ENCODE measurements around the gene AZGP1.
"Not testable (repeated sequence)": the region's sequence is repeated elsewhere in the genome, so short reads cannot be mapped to it uniquely, and the experiment has no call there.

Gene AZGP1

DNA sequence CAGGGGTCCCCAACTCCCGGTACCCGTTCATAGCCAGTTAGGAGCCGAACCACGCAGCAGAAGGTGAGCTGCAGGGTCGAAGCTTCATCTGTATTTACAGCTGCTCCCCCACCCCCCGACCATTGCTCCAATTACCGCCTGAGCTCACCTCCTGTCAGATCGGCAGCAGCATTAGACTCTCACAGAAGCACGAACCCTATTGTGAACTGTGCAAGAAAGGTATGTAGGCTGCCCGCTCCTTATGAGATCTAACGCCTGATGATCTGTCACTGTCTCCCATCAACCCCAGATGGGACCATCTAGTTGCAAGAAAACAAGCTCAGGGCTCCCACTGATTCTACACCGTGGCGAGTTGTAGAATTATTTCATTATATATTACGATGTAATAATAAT is 14.6 kb upstream of the AZGP1 start:
- ChIA-PET CTCF (interaction anchor here (0.6 to 11.7 kb wide), 22 partner anchors 11 to 524 kb away, joined by 3 to 363 read pairs (median 4); partner anchors contain the start of genes ATP5MF, AZGP1, GJC3 and TRIM4), POLR2A (no interaction called here)
- peak overlapping the region; percentile 38 for H3K4me3 ChIP-seq (ENCODE audit: low read depth, low read length)

GRCh38 chr7:99987846-99988245 is 12.0 kb upstream of the AZGP1 start:
- no peak overlapping the region for H3K4me3 ChIP-seq (ENCODE audit: low read depth, low read length)
- ChIA-PET CTCF (interaction anchor here (10.4 to 11.7 kb wide), 3 partner anchors 11 to 72 kb away, joined by 132 to 363 read pairs (median 190); partner anchors contain the start of genes AZGP1, TRIM4 and ZSCAN21), POLR2A (interaction anchor here (0.6 kb wide), 1 partner anchor 94 kb away, joined by 3 read pairs; no protein-coding TSS in a partner anchor)
- no peak for DNase-seq (ENCODE audit: low read depth, low spot score)
- no peak for TF ChIP-seq CTCF (IDR thresholded peaks at IDR 0.05; ENCODE audit: insufficient read depth, low read length, missing control alignments)

More for the DNA sequence above, 14.6 kb upstream of the AZGP1 start:
- no peak for TF ChIP-seq CTCF (IDR thresholded peaks at IDR 0.05; ENCODE audit: insufficient read depth, low read length, missing control alignments)
- DNase-seq (ENCODE audit: low read depth, low spot score), result no peak

- CTCF ChIA-PET, result interaction anchor here (1.2 to 11.7 kb wide), 4 partner anchors 10 to 71 kb away, joined by 3 to 363 read pairs (median 161); partner anchors contain the start of genes AZGP1, TRIM4 and ZSCAN21
- POLR2A ChIA-PET; DNase-seq (ENCODE audit: low read depth, low spot score); H3K4me3 ChIP-seq (ENCODE audit: low read depth, low read length): not testable (repeated sequence)
Measured at GRCh38 chr7:99987306-99987705, 11.5 kb upstream of the AZGP1 start.

DNA sequence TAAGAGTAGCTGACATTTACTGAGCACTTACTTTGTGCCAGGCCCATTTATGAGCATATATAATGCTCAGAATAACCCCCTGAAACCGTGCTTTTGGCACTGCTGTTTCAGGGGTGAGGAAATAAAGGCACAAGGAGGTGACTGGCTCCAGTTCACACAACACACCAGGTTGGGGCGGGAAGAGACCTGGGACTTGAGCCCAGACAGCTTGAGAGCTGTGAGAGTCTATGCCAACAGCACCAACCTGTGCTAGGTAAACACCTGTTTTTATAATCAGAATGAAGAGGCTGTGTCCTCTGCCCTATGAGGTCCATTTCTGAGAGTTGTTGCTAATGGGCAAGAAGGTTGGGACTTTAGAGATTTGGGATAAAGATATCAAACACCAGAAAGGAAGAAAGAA is 8.8 kb upstream of the AZGP1 start:
- DNase-seq (ENCODE audit: low read depth, low spot score), result no peak
- no peak overlapping the region for H3K4me3 ChIP-seq (ENCODE audit: low read depth, low read length)
- CTCF ChIA-PET, result interaction anchor here (10.4 kb wide), 1 partner anchor 68 kb away, joined by 190 read pairs; the partner anchor contains the start of gene TRIM4
- TF ChIP-seq CTCF (IDR thresholded peaks at IDR 0.05; ENCODE audit: insufficient read depth, low read length, missing control alignments), result no peak
- POLR2A ChIA-PET, result no interaction called here

DNA sequence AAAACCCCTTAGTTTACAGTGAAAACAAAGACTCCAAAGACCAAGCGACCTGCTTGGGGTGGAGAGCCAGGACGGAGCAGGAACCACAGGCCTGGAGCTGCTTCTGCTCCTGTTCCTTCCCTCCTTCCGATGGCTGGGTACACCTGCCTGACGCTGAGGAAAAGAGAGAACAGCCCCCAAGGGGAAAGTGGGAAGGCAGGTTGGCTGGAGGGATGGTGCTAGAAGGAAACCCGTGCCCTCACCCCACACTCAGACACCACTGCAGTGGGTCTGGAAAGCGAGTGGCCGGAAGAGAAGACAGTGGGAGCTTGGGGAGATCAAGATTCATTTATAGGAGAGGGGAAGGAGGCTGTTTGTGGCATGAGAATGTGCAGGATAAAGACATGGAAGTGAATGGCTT is 5.2 kb upstream of the AZGP1 start:
- DNase-seq (ENCODE audit: low read depth, low spot score); POLR2A ChIA-PET; H3K4me3 ChIP-seq (ENCODE audit: low read depth, low read length): not testable (repeated sequence)
- CTCF ChIA-PET, result interaction anchor here (0.7 to 11.1 kb wide), 7 partner anchors 9 to 1310 kb away, joined by 3 to 132 read pairs (median 3); partner anchors contain the start of gene TRIM4

DNA sequence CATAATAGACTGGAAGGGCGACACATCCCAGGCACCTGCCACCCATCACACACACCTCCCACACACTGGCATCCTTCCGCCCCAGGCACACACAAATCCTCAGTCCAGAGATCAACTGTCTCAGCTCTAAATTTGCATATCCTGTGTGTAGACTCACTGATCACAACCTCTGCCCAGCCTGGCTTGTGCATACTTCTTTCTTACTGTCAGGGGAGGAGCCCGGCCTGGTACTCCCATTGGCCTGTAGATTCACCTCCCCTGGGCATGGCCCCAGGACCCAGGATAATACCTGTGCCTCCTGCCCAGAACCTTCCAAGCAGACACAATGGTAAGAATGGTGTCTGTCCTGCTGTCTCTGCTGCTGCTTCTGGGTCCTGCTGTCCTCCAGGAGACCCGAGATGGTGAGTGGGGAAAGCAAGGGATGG is 4.6 kb upstream of the AZGP1 start:
- DNase-seq (ENCODE audit: low read depth, low spot score); H3K4me3 ChIP-seq (ENCODE audit: low read depth, low read length); POLR2A ChIA-PET: not testable (repeated sequence)
- CTCF ChIA-PET, result interaction anchor here (0.7 to 11.1 kb wide), 13 partner anchors 12 to 1311 kb away, joined by 3 to 132 read pairs (median 5); no protein-coding TSS in a partner anchor

- DNase-seq (ENCODE audit: low read depth, low spot score); H3K4me3 ChIP-seq (ENCODE audit: low read depth, low read length); POLR2A ChIA-PET: not testable (repeated sequence)
- TF ChIP-seq CTCF (IDR thresholded peaks at IDR 0.05; ENCODE audit: insufficient read depth, low read length, missing control alignments), result peak; percentile 19
- CTCF ChIA-PET, result interaction anchor here (0.7 to 11.1 kb wide), 21 partner anchors 10 to 367 kb away, joined by 3 to 132 read pairs (median 5); partner anchors contain the start of gene TRIM4
Measured at GRCh38 chr7:99979814-99980225, 4.0 kb upstream of the AZGP1 start.

GRCh38 chr7:99976626-99977025 is 795 bp upstream of the AZGP1 start:
- no peak for TF ChIP-seq CTCF (IDR thresholded peaks at IDR 0.05; ENCODE audit: insufficient read depth, low read length, missing control alignments)
- H3K4me3 ChIP-seq (ENCODE audit: low read depth, low read length), result no peak overlapping the region
- ChIA-PET CTCF (interaction anchor here (0.8 to 11.1 kb wide), 3 partner anchors 16 to 62 kb away, joined by 3 to 132 read pairs (median 18); partner anchors contain the start of gene TRIM4), POLR2A (no interaction called here)
- no peak for DNase-seq (ENCODE audit: low read depth, low spot score)
